Testis (tissue), 2 donors: ENCODE data around the gene ERC1.
"Not testable (repeated sequence)": the region's sequence is repeated elsewhere in the genome, so short reads cannot be mapped to it uniquely, and the experiment has no call there.

ENCODE experiments used
- CTCF ChIP-seq, 3 experiments: fragments of 450-650 bp in 2 of 3; fragments of 200-600 bp in 1 of 3; sonication (generic) in 1 of 3; IDR thresholded peaks; one replicate each; pipeline ENCODE4 v1.5.1; 2016 to 2019; ENCODE audit warnings: antibody characterized with exemption in 3 of 3, mild to moderate bottlenecking in 2 of 3, moderate library complexity in 1 of 3
- POLR2A ChIP-seq: fragments of 450-650 bp; IDR thresholded peaks from one replicate; pipeline ENCODE4 v1.6.1; 2017; ENCODE audit warnings: antibody characterized with exemption, mild to moderate bottlenecking, moderate library complexity

GRCh38 chr12:1355871-1356270, 364.8 kb downstream of the ERC1 start:
- not testable (repeated sequence) for TF ChIP-seq CTCF (IDR thresholded peaks at IDR 0.05); POLR2A
